ENCODE results near the gene TMEM41A. TPM values are rescaled to one million over a fixed set of nuclear protein-coding genes. Genes with fewer than 3 reads are reported as not detected.
A peak's percentile ranks its signal among the peaks of the same experiment; 100 is the strongest.
"Not testable (repeated sequence)": the region's sequence is repeated elsewhere in the genome, so short reads cannot be mapped to it uniquely, and the experiment has no call there.

TMEM41A gene
- total and polyA plus RNA-seq, 12 donors: 15.8 to 112 (median 33.4) TPM

GRCh38 chr3:185484296-185484695 is 14.5 kb downstream of the TMEM41A start:
- Histone ChIP-seq H3K9me3 (replicated peaks in 1 of 3) (no peaks in the 10 kb centered on the region), H3K27ac (no peak overlapping the region), H3K4me3 (no peak overlapping the region), H3K4me1 (replicated peaks in 1 of 2) (no peaks in the 10 kb centered on the region), H3K36me3 (replicated peaks in 1 of 2) (peaks cover 0 to 31% of the 10 kb centered on the region in 2 donors), H3K27me3 (no peaks in the 10 kb centered on the region)
- 60 to 96% (median 92%) methylated on average over 3 of the region's 3 CpGs for WGBS, 4 donors
- TF ChIP-seq POLR2A (IDR thresholded peaks at IDR 0.05) (no peak), CTCF (IDR thresholded peaks at IDR 0.05) (no peak)
- no peak for DNase-seq
- intact Hi-C loops (cut with DNase I): no loop called here

DNA sequence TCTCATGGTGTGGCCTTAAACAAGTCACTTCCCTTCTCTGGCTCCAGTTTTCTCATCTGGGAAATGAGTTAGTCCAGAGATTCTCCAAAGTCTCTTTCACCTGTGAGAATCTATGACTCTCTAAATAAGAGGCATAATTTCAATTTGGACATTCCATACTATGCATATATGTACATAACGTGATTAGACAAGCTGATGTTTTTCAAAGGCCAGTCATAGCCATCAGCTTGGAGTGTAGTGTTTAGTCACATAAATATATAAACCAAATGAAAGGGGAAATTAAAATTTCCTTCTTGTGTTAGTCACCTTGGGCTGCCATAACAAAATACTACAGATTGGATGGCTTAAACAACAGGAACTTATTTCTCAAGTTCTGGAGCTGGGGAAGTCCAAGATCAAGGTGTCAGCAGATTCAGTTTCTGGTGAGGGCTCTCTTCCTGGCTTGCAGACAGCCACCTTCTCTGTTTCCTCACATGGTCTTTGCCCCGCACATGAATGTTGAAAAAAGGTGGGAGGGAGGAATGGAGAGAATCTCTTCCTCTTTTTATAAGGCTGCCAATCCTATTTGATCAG is 19.4 kb downstream of the TMEM41A start:
- no peaks in the 10 kb centered on the region for H3K27me3 ChIP-seq
- H3K27ac ChIP-seq: no peak overlapping the region
- no peak for DNase-seq
- TF ChIP-seq CTCF (IDR thresholded peaks at IDR 0.05) (no peak), POLR2A (IDR thresholded peaks at IDR 0.05) (no peak)
- no peaks in the 10 kb centered on the region for H3K4me1 ChIP-seq (replicated peaks in 1 of 2)
- WGBS, 4 donors: 80 to 91% (median 87%) methylated on average over 2 of the region's 2 CpGs
- intact Hi-C loops (cut with DNase I): no loop called here
- no peak overlapping the region for H3K4me3 ChIP-seq
- H3K36me3 ChIP-seq (replicated peaks in 1 of 2): peaks cover 0 to 22% of the 10 kb centered on the region in 2 donors
- H3K9me3 ChIP-seq (replicated peaks in 1 of 3): no peaks in the 10 kb centered on the region

GRCh38 chr3:185477316-185477715 is 21.5 kb downstream of the TMEM41A start:
- H3K27me3 ChIP-seq: no peaks in the 10 kb centered on the region
- no peak overlapping the region for H3K27ac ChIP-seq
- H3K4me1 ChIP-seq (replicated peaks in 1 of 2): peaks cover 3 to 4% of the 10 kb centered on the region in 2 donors
- WGBS, 4 donors: 86 to 91% (median 87%) methylated on average over 3 of the region's 3 CpGs
- H3K4me3 ChIP-seq: no peak overlapping the region
- DNase-seq: no peak
- H3K9me3 ChIP-seq (replicated peaks in 1 of 3): no peaks in the 10 kb centered on the region
- peaks cover 0 to 32% of the 10 kb centered on the region in 2 donors for H3K36me3 ChIP-seq (replicated peaks in 1 of 2)
- TF ChIP-seq CTCF (IDR thresholded peaks at IDR 0.05) (no peak), POLR2A (IDR thresholded peaks at IDR 0.05) (no peak)
- intact Hi-C loops (cut with DNase I): no loop called here

- WGBS, 4 donors: 81 to 100% (median 97%) methylated on average over 6 of the region's 6 CpGs
- H3K27ac ChIP-seq; H3K4me3 ChIP-seq; H3K27me3 ChIP-seq; DNase-seq; intact Hi-C loops (cut with DNase I); H3K9me3 ChIP-seq (replicated peaks in 1 of 3); H3K4me1 ChIP-seq (replicated peaks in 1 of 2): not testable (repeated sequence)
- peaks cover 0 to 19% of the 10 kb centered on the region in 2 donors for H3K36me3 ChIP-seq (replicated peaks in 1 of 2)
Measured at GRCh38 chr3:185474922-185475321, 23.9 kb downstream of the TMEM41A start.

DNA sequence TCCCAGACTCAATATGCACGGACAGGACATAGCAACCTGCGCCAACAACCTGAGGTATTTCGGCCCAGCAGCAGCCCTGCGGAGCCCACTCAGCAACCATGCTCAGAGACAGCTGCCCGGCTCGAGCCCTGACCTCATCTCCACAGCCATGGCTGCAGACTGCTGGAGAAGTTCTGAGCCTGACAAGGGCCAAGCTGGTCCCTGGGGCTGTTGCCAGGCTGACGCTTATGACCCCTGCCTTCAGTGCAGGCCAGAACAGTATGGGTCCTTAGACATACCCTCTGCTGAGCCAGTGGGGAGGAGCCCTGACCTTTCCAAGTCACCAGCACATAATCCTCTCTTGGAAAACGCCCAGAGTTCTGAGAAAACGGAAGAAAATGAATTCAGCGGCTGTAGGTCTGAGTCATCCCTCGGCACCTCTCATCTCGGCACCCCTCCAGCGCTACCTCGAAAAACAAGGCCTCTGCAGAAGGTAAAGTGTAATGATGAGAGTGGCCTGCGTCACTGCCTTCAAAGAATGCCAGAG is 25.5 kb downstream of the TMEM41A start:
- WGBS, 4 donors: 51 to 62% (median 55%) methylated on average over 13 to 15 of the region's 15 CpGs
- intact Hi-C loops (cut with DNase I): no loop called here
- H3K36me3 ChIP-seq (replicated peaks in 1 of 2): peaks cover 0 to 30% of the 10 kb centered on the region in 2 donors
- peaks cover 3 to 4% of the 10 kb centered on the region in 2 donors for H3K4me1 ChIP-seq (replicated peaks in 1 of 2)
- no peak overlapping the region for H3K4me3 ChIP-seq
- H3K9me3 ChIP-seq (replicated peaks in 1 of 3): no peaks in the 10 kb centered on the region
- DNase-seq: peak; percentile 84 to 92 (median 90)
- peak overlapping the region in 4 of 5 donors; percentile 43 to 78 (median 62) for H3K27ac ChIP-seq
- TF ChIP-seq CTCF (IDR thresholded peaks at IDR 0.05) (no peak), POLR2A (IDR thresholded peaks at IDR 0.05) (peak in 1 of 2 donors; percentile 22)
- H3K27me3 ChIP-seq: no peaks in the 10 kb centered on the region

Measured in adrenal gland (tissue), 12 donors.